T47D (cell line): ENCODE data around the gene CELF4.

ENCODE experiments used
- DNase-seq, 2 experiments: peaks; one replicate each; pipeline versions ENCODE4 v3.0.0 to v3.0.0-alpha.2; 2011 to 2012; ENCODE audit warnings: low read depth in 1 of 2, low spot score in 1 of 2
- JUND ChIP-seq: IDR thresholded peaks from 2 replicates; pipeline ENCODE4 v1.6.1; 2012; ENCODE audit warnings: low read depth
- in situ Hi-C: cut with HindIII; loops from 2 replicates; pipeline ENCODE4 v1.10.0; 2016; ENCODE audit warnings: low sequenced_read_pairs, low pct_unique_long_range_greater_than_20kb

The CELF4 gene

DNA sequence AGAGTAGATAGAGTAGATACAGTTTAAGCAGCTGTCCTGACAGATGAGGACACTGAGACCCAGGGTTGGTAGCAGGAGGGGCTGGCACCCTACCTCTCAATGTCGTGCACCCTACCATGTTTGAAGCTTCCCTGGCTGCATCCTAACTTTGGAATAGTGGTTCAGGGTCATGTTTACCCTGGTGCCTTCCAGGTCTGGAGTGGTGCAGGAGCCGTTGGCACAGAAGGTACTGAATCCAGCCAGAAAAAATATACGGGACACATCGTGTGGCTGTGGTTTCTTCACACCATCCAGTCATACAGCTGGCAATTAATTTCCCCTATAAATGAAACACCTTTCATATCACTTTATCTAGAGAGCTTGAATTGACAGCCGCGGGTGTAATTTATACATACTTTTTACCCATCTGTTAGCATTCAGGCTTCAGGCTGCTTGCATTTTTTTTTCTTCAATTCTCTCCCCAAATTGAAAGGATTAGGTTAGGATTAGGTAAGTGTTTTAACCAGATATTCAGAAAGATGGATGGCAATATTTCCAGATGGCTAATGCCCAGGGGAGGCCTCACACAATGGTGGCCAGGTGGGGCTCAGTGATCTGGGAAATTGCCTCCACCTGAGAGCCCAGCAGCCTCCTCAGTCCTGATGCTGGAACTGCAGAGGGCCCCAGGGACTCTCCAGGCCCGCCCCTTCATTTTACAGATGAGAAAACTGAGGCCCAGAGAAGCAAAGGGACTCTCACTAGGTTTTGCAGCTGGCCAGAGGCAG lies 127.0 kb downstream of the CELF4 start:
- no peak for DNase-seq
- TF ChIP-seq JUND, result no peak
- in situ Hi-C loops, result no loop called here

DNA sequence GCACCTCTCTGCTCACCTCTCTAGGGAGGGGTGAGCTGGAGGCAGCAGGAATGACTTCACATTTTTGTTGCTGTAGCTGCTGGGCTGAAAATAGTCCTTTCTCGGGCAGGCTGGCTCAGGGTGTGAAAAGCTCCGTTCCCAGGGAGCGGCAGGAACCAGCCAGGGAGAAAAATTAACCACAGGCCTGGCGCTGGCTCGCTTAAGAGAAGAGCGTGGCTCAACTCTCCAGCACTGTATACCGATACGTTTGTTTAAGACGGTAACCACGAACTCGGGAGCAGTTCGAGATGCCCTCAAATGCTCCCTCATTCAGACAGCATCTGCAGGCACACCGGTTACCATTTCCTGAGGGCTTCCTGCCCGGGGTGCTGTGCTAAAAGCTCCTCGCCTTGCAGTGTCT lies 129.6 kb downstream of the CELF4 start:
- no peak for DNase-seq
- in situ Hi-C loops, result no loop called here
- TF ChIP-seq JUND, result no peak

DNA sequence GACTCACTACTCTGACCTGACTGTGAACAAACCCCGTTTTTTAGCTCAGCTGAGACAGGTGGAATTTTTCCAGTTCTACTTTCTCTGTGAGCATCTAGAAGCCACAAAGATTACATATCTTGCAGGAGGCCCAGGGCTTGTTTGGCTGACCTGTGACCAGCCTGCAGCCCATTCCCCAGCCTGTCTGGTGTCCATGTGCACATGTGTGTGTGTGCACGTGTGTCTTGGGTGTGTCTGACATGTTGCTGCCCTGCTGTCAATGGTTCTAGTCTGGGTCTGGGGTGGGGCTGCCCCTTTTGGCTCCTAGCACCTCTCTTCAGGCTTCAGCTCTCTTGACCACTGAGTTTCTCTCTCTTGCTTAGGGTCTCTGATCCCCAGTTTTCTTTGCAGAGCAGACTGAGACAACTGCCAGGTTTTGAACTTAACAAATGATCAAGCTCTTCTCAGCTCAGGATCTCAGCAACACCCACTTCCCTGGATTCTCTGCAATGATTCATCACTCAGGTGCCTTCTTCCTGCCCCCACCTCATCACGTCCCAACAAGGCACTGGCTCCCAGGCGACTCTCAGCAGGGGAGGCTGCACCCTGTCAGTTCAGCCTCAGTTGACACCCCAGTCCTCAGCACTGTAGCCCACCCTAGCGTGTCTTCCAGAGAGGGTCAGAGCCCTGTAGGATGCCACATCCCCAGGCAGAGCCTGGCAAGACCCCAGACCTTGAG lies 130.3 kb downstream of the CELF4 start:
- DNase-seq, result no peak
- in situ Hi-C loops, result no loop called here
- no peak for TF ChIP-seq JUND

DNA sequence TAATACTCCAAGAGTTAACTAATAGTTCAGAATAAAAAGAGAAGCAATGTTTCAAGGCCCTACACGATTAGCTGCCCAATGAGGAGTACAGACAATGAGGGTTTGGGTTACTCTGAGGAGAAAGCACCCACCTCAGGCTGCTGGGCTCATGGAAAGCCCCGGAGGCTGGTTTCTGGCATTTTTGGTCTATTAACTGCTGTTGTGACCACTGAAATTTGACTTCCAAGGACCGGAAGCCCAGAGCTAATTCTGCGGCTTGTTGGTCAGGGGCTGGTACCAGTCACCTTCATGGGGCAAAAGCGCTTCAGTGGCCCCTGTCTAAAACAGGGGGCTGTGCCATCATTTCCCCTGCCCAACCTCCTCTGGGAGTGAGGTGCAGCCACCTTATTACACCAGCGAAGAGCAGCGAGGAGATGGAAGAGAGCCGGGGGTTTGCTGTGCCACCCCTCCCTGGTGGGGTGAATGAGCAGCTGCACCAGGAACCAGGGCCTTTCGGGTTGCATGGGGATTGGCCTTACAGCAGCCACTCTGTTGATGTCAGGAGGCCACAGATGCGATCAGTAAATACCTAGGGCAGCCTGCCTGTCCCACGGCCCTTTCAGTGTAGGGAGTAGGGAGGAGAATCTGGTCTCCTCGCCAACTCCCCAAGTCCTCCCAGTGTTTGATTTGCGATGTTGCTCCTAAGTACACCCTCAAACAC lies 131.3 kb downstream of the CELF4 start:
- DNase-seq, result no peak
- in situ Hi-C loops, result no loop called here
- TF ChIP-seq JUND, result no peak

DNA sequence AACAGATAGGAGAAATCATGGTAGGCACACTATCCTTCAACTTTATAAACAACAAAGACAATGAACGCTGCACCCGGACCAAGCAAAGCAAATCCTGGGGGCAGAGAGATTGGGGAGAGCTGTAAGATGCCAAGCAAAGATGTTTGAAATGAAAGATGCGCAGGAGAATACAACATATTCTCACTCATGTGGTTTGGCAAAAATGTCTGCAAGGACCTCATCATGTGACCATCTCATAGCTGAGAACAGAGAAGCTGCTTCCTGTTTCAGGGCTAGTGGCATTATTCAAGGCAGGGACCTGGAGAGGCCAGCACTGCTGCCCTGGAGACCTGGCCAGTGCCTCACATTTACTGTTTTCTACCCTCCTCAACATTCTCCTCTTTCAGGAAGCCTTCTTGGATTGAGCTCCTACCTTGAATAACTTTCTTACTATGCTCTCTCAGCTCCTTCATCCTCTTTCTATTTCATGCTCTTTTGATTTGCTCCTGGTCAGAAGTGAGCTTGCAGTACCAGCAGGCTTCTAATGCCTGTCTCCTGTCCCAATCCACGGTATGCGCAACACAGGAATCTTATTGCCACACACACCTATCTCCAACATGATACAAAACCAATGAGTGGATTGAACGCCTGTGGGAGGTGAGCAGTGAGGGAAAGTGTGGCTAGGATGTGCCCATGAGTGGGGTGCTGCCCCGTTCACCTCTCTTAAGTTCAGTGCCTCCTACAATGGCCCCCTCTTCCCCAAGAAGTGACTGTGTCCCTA lies 133.0 kb downstream of the CELF4 start:
- no peak for DNase-seq
- in situ Hi-C loops, result no loop called here
- TF ChIP-seq JUND, result no peak

DNA sequence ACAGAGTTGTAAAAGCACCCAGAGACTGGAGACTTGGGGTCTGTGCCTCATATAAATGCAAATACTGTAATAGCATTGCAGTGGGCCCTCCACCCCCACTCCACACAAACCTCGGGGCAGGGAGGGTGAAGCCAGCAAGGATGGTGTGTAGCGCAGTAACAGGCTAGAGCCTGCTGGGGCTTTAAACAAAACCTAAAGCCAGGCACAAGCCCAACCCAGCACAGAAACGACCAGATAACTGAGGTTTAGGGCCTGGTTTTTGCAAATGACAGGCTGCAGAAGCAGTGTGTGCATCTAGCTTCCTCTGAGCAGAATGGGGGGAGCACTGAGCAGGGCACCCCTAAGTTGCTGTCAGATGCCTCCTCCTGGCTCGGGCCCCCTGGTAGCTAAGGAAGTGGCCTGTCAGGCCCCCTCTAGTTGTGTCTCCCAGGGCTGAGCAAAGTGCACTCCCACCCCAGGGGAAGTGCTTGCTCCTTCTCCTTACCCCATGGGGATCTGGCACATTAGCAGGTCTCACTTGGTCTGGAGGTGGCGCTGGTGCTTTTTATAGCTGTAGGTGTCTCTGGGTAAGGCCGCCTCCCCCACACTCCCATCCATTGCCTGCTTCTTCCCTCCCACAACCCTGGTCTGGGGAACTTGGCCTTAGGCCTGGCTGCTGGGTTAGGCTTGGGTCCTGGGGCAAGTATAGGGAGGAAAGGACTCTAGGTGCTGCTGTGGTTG lies 135.1 kb downstream of the CELF4 start:
- DNase-seq, result no peak
- in situ Hi-C loops, result no loop called here

DNA sequence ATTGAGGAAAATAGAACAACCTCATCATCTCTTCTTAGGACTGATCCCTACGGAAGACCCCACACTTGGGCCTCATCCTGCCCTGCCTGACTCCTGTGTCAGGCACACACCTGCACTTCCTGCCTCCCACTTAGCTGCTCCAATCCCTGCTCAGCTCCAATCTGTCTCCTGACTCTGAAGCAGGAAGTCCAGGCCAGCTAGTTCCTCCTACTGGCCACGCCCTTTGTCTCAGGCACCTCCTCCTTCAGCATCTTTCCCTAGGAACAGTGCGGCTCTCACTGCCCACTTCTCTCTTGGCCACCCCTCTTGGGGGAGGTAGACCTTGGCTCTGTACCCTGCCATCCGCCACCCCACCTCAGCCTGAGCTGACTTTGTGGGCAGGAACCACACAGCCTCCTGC lies 135.8 kb downstream of the CELF4 start:
- in situ Hi-C loops, result no loop called here
- no peak for DNase-seq
- TF ChIP-seq JUND, result no peak

More for the DNA sequence above, 135.1 kb downstream of the CELF4 start:
- TF ChIP-seq JUND, result no peak

DNA sequence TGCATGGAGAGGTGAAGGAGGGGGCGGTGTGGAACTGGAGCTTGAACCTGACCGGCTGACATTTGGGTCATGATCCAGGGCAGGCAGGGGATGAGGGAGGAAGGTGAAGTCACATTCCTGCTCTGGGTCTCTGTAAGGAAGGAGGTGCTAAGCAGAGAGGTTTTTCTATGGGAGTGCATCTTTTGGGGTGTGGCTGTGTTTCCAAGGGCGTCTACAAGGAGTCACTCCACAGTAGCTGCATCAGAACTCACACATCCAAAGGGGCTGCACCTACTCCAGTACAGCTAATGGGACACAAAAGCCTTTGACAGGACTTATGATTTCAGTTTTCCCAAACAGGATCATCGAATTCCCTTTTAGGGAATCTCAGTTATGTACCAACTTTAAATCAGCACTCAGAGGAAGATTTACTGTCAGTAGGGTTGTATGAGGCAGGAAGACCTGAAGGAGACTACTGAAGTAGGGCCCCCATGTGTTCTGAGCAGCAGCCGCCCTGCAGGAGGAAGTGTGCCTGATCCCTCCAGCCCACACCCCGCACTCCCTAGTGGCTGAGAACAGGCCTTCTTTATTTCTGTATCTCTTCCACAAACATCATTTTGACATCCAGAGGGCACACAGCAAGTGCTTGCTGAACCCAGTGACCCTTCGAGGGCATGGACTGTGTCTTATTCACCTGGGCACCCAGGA lies 137.2 kb downstream of the CELF4 start:
- in situ Hi-C loops, result no loop called here
- no peak for TF ChIP-seq JUND
- no peak for DNase-seq

DNA sequence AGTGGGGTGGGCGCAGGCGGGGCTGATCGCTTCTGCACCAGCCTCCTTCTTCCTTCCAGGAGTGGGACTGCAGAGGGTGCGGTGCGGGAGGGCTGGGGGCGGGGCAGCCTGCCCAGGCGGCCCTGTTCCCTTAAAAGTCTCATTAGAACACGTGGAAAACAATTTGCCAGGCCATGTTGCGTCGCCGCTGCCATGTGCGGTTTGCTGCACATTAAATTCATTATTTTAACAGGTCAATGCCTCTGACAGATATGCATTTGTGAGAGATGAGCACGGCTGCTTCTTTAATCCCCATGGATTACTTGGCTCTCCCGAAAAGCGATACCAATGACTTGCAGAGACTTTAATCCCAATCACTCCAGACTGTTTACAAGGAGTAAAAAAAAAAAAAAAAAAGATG lies 139.0 kb downstream of the CELF4 start:
- no peak for DNase-seq
- in situ Hi-C loops, result no loop called here
- TF ChIP-seq JUND, result no peak

DNA sequence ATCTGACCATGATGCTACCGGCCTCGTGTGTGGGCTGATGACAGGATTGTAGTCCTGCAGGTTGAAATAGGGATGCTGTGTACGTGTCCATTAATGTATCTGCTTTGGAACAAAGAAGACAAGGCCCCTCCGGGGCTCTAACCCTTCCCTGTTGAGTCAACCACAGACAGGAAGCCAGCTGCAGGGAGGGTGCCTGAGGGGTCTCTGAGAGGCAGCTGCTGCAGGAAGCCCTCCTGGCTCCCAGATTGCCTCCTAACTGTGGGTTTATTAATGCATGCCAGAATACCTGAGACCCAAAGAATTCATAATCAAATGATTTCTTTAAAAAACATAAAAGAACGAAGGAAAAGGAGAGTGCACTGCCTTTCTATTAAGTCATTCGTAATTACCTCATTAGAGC lies 140.4 kb downstream of the CELF4 start:
- in situ Hi-C loops, result no loop called here
- no peak for TF ChIP-seq JUND
- DNase-seq, result no peak

DNA sequence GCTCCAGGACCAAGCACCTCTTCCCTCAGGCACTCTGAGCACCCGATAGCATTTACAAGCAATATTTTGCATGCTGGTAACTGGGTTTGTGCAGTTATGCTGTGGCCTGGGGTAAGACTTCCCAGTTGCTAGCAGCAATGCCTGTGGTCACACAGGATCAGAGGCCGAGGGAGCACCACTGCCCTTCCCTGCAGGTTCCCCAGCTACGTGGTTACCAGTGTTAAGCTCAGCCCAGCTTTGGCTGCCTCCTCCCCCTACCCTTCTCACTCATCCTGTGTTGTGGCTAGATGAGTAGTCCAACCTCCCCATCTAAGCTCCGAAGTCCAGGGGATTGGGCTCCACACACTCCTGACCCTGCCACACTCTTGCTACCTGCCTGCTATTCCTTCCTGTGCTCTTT lies 141.1 kb downstream of the CELF4 start:
- DNase-seq, result no peak
- in situ Hi-C loops, result no loop called here
- TF ChIP-seq JUND, result no peak
